Measurements from ENCODE around the gene PARD3B. TPM values are rescaled to one million over a fixed set of nuclear protein-coding genes. Genes with fewer than 3 reads are reported as not detected.

The PARD3B gene
- total and polyA plus RNA-seq, 3 experiments from 2014 or later: 0.11 to 0.26 TPM; not detected in 1

GRCh38 chr2:204655626-204656025 is 110.4 kb downstream of the PARD3B start:
- no peak overlapping the region for H3K4me3 ChIP-seq (ENCODE audit: low read length)
- H3K4me1 ChIP-seq (ENCODE audit: insufficient read depth, low read length): no peaks in the 10 kb centered on the region
- H3K27me3 Mint-ChIP-seq: no peaks in the 10 kb centered on the region
- ChIA-PET POLR2A (no interaction called here), CTCF (no interaction called here)
- no peak overlapping the region for H3K27ac Mint-ChIP-seq
- no peak overlapping the region for H3K4me3 Mint-ChIP-seq
- H3K36me3 Mint-ChIP-seq: no peaks in the 10 kb centered on the region
- H3K9me3 ChIP-seq (ENCODE audit: low read length): no peaks in the 10 kb centered on the region
- H3K27me3 ChIP-seq (ENCODE audit: insufficient read depth, low read length, poor library complexity, severe bottlenecking): no peaks in the 10 kb centered on the region
- peaks cover 0 to 12% (median 8%) of the 10 kb centered on the region in 5 donors for H3K9me3 Mint-ChIP-seq
- no peak for DNase-seq
- no peaks in the 10 kb centered on the region for H3K36me3 ChIP-seq (ENCODE audit: insufficient read depth, low read length)
- no peak overlapping the region for H3K27ac ChIP-seq (ENCODE audit: low read depth, low read length)
- H3K4me1 Mint-ChIP-seq: no peaks in the 10 kb centered on the region

GRCh38 chr2:204657024-204657423 is 111.7 kb downstream of the PARD3B start:
- CTCF ChIA-PET: no interaction called here

GRCh38 chr2:204662956-204663355 is 117.7 kb downstream of the PARD3B start:
- H3K36me3 ChIP-seq (ENCODE audit: insufficient read depth, low read length): no peaks in the 10 kb centered on the region
- no peaks in the 10 kb centered on the region for H3K27me3 Mint-ChIP-seq
- no peaks in the 10 kb centered on the region for H3K4me1 Mint-ChIP-seq
- no peaks in the 10 kb centered on the region for H3K9me3 Mint-ChIP-seq
- H3K27me3 ChIP-seq (ENCODE audit: insufficient read depth, low read length, poor library complexity, severe bottlenecking): no peaks in the 10 kb centered on the region
- no peak overlapping the region for H3K4me3 ChIP-seq (ENCODE audit: low read length)
- no peak overlapping the region for H3K4me3 Mint-ChIP-seq
- H3K36me3 Mint-ChIP-seq: no peaks in the 10 kb centered on the region
- no peak overlapping the region for H3K27ac Mint-ChIP-seq
- no peak overlapping the region for H3K27ac ChIP-seq (ENCODE audit: low read depth, low read length)
- no peaks in the 10 kb centered on the region for H3K9me3 ChIP-seq (ENCODE audit: low read length)
- DNase-seq: no peak
- H3K4me1 ChIP-seq (ENCODE audit: insufficient read depth, low read length): no peaks in the 10 kb centered on the region
- ChIA-PET CTCF (no interaction called here), POLR2A (no interaction called here)

More at GRCh38 chr2:204657024-204657423, 111.7 kb downstream of the PARD3B start:
- DNase-seq: no peak
- Mint-ChIP-seq H3K4me1 (no peaks in the 10 kb centered on the region), H3K9me3 (peaks cover 0 to 7% (median 5%) of the 10 kb centered on the region in 5 donors), H3K4me3 (no peak overlapping the region), H3K27me3 (no peaks in the 10 kb centered on the region), H3K27ac (no peak overlapping the region), H3K36me3 (no peaks in the 10 kb centered on the region)
- Histone ChIP-seq H3K4me3 (ENCODE audit: low read length) (no peak overlapping the region), H3K36me3 (ENCODE audit: insufficient read depth, low read length) (no peaks in the 10 kb centered on the region), H3K27me3 (ENCODE audit: insufficient read depth, low read length, poor library complexity, severe bottlenecking) (no peaks in the 10 kb centered on the region), H3K4me1 (ENCODE audit: insufficient read depth, low read length) (no peaks in the 10 kb centered on the region), H3K9me3 (ENCODE audit: low read length) (no peaks in the 10 kb centered on the region), H3K27ac (ENCODE audit: low read depth, low read length) (no peak overlapping the region)
- POLR2A ChIA-PET: no interaction called here

GRCh38 chr2:204663816-204664425 is 118.6 kb downstream of the PARD3B start:
- ChIA-PET CTCF (no interaction called here), POLR2A (no interaction called here)
- H3K27ac ChIP-seq (ENCODE audit: low read depth, low read length): no peak overlapping the region
- no peak for DNase-seq
- no peaks in the 10 kb centered on the region for H3K4me1 Mint-ChIP-seq
- H3K27me3 Mint-ChIP-seq: no peaks in the 10 kb centered on the region
- no peaks in the 10 kb centered on the region for H3K36me3 Mint-ChIP-seq
- H3K9me3 ChIP-seq (ENCODE audit: low read length): no peaks in the 10 kb centered on the region
- H3K4me3 ChIP-seq (ENCODE audit: low read length): no peak overlapping the region
- no peaks in the 10 kb centered on the region for H3K4me1 ChIP-seq (ENCODE audit: insufficient read depth, low read length)
- H3K27me3 ChIP-seq (ENCODE audit: insufficient read depth, low read length, poor library complexity, severe bottlenecking): no peaks in the 10 kb centered on the region
- no peak overlapping the region for H3K4me3 Mint-ChIP-seq
- H3K9me3 Mint-ChIP-seq: no peaks in the 10 kb centered on the region
- H3K36me3 ChIP-seq (ENCODE audit: insufficient read depth, low read length): no peaks in the 10 kb centered on the region
- no peak overlapping the region for H3K27ac Mint-ChIP-seq

- Mint-ChIP-seq H3K27me3 (no peaks in the 10 kb centered on the region), H3K4me1 (no peaks in the 10 kb centered on the region), H3K27ac (no peak overlapping the region), H3K9me3 (no peaks in the 10 kb centered on the region), H3K4me3 (no peak overlapping the region), H3K36me3 (no peaks in the 10 kb centered on the region)
- Histone ChIP-seq H3K9me3 (ENCODE audit: low read length) (no peaks in the 10 kb centered on the region), H3K27me3 (ENCODE audit: insufficient read depth, low read length, poor library complexity, severe bottlenecking) (no peaks in the 10 kb centered on the region), H3K36me3 (ENCODE audit: insufficient read depth, low read length) (no peaks in the 10 kb centered on the region), H3K4me3 (ENCODE audit: low read length) (no peak overlapping the region), H3K27ac (ENCODE audit: low read depth, low read length) (no peak overlapping the region), H3K4me1 (ENCODE audit: insufficient read depth, low read length) (no peaks in the 10 kb centered on the region)
- POLR2A ChIA-PET: no interaction called here
- DNase-seq: no peak
- CTCF ChIA-PET: no interaction called here
Measured at GRCh38 chr2:204664708-204665121, 119.4 kb downstream of the PARD3B start.

DNA sequence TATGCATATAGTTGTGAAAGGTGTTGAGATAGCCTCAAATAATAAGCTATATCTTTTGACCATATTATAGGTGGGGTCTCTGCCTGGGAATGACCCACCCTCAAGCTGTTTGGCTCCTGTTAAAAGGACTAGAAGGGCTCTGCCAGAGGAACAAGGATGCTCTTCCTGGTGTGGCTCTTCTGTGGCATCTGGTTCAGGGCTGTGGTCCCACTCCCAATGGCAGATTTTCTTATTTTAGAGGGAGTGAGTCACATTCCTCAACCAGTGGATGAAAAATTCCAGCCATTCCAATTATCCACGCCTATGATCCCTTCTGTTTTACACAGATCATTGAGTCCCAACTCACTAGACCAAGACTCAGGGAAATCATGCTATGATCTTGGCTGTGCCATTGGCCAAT is 119.9 kb downstream of the PARD3B start:
- no peaks in the 10 kb centered on the region for H3K9me3 ChIP-seq (ENCODE audit: low read length)
- Mint-ChIP-seq H3K4me3 (no peak overlapping the region), H3K27me3 (no peaks in the 10 kb centered on the region), H3K27ac (no peak overlapping the region), H3K4me1 (no peaks in the 10 kb centered on the region), H3K36me3 (no peaks in the 10 kb centered on the region), H3K9me3 (no peaks in the 10 kb centered on the region)
- no peak for DNase-seq
- no peaks in the 10 kb centered on the region for H3K36me3 ChIP-seq (ENCODE audit: insufficient read depth, low read length)
- POLR2A ChIA-PET: no interaction called here
- CTCF ChIA-PET: no interaction called here
- H3K4me1 ChIP-seq (ENCODE audit: insufficient read depth, low read length): no peaks in the 10 kb centered on the region
- no peak overlapping the region for H3K27ac ChIP-seq (ENCODE audit: low read depth, low read length)
- no peaks in the 10 kb centered on the region for H3K27me3 ChIP-seq (ENCODE audit: insufficient read depth, low read length, poor library complexity, severe bottlenecking)
- H3K4me3 ChIP-seq (ENCODE audit: low read length): no peak overlapping the region

- POLR2A ChIA-PET: no interaction called here
- Mint-ChIP-seq H3K27ac (no peak overlapping the region), H3K4me1 (no peaks in the 10 kb centered on the region), H3K4me3 (no peak overlapping the region), H3K9me3 (no peaks in the 10 kb centered on the region), H3K27me3 (no peaks in the 10 kb centered on the region), H3K36me3 (no peaks in the 10 kb centered on the region)
- Histone ChIP-seq H3K36me3 (ENCODE audit: insufficient read depth, low read length) (no peaks in the 10 kb centered on the region), H3K4me1 (ENCODE audit: insufficient read depth, low read length) (no peaks in the 10 kb centered on the region), H3K27ac (ENCODE audit: low read depth, low read length) (no peak overlapping the region), H3K9me3 (ENCODE audit: low read length) (no peaks in the 10 kb centered on the region), H3K27me3 (ENCODE audit: insufficient read depth, low read length, poor library complexity, severe bottlenecking) (no peaks in the 10 kb centered on the region), H3K4me3 (ENCODE audit: low read length) (no peak overlapping the region)
- CTCF ChIA-PET: no interaction called here
- DNase-seq: no peak
Measured at GRCh38 chr2:204665771-204666170, 120.5 kb downstream of the PARD3B start.

DNA sequence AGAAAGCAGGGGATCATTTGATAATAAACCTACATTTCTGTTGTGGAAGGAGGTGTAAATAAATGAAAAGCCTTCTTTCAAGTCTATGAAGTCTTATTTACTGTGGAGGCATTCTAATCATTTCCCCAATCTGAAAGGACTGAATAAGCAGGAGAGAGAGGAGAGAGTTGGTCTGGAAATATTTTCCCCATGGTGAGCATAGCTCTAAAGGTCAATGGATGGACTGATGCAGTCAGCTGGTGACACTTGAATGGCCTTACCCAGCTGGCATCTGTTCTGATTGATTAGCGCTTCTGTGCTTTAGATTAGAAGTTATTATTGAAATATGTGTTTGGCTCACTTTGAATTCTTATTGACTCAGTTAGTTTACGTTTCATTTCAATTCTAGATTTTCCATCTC is 122.7 kb downstream of the PARD3B start:
- CTCF ChIA-PET: no interaction called here

GRCh38 chr2:204669382-204669781 is 124.1 kb downstream of the PARD3B start:
- Mint-ChIP-seq H3K36me3 (no peaks in the 10 kb centered on the region), H3K9me3 (no peaks in the 10 kb centered on the region), H3K4me1 (no peaks in the 10 kb centered on the region), H3K4me3 (no peak overlapping the region), H3K27ac (no peak overlapping the region), H3K27me3 (peaks cover 0 to 1% of the 10 kb centered on the region in 2 donors)
- ChIA-PET CTCF (no interaction called here), POLR2A (no interaction called here)
- Histone ChIP-seq H3K27me3 (ENCODE audit: insufficient read depth, low read length, poor library complexity, severe bottlenecking) (no peaks in the 10 kb centered on the region), H3K27ac (ENCODE audit: low read depth, low read length) (no peak overlapping the region), H3K4me1 (ENCODE audit: insufficient read depth, low read length) (no peaks in the 10 kb centered on the region), H3K4me3 (ENCODE audit: low read length) (no peak overlapping the region), H3K36me3 (ENCODE audit: insufficient read depth, low read length) (no peaks in the 10 kb centered on the region), H3K9me3 (ENCODE audit: low read length) (no peaks in the 10 kb centered on the region)
- no peak for DNase-seq

More for the DNA sequence above, 122.7 kb downstream of the PARD3B start:
- H3K4me3 ChIP-seq (ENCODE audit: low read length): no peak overlapping the region
- H3K36me3 ChIP-seq (ENCODE audit: insufficient read depth, low read length): no peaks in the 10 kb centered on the region
- no peak overlapping the region for H3K27ac Mint-ChIP-seq
- no peak overlapping the region for H3K27ac ChIP-seq (ENCODE audit: low read depth, low read length)
- H3K36me3 Mint-ChIP-seq: no peaks in the 10 kb centered on the region
- H3K27me3 ChIP-seq (ENCODE audit: insufficient read depth, low read length, poor library complexity, severe bottlenecking): no peaks in the 10 kb centered on the region
- H3K4me1 Mint-ChIP-seq: no peaks in the 10 kb centered on the region
- no peaks in the 10 kb centered on the region for H3K4me1 ChIP-seq (ENCODE audit: insufficient read depth, low read length)
- no peak for DNase-seq
- POLR2A ChIA-PET: no interaction called here
- H3K4me3 Mint-ChIP-seq: no peak overlapping the region
- no peaks in the 10 kb centered on the region for H3K27me3 Mint-ChIP-seq
- no peaks in the 10 kb centered on the region for H3K9me3 Mint-ChIP-seq
- no peaks in the 10 kb centered on the region for H3K9me3 ChIP-seq (ENCODE audit: low read length)

Measured in CD8-positive, alpha-beta memory T cell (primary cell).